GM21390 (cell line): ENCODE measurements around the gene SLC6A5.

Experiments used
- ATAC-seq: cut with Tn5 transposase; IDR thresholded peaks from one replicate; pipeline ENCODE4 v1.9.1; 2021; ENCODE audit not compliant: unreplicated experiment

Gene SLC6A5

GRCh38 chr11:20596205-20597153 lies 2.9 kb upstream of the SLC6A5 start:
- no peak for ATAC-seq

GRCh38 chr11:20597154-20597679 lies 2.2 kb upstream of the SLC6A5 start:
- ATAC-seq = no peak

GRCh38 chr11:20597680-20598484 lies 1.5 kb upstream of the SLC6A5 start:
- ATAC-seq = no peak

GRCh38 chr11:20598492-20598891 lies 916 bp upstream of the SLC6A5 start:
- no peak for ATAC-seq

- no peak for ATAC-seq
These were observed 575 bp downstream of the SLC6A5 start for GRCh38 chr11:20600020-20600346.

- no peak for ATAC-seq
These were observed 1.1 kb downstream of the SLC6A5 start for GRCh38 chr11:20600551-20600950.

GRCh38 chr11:20601221-20601914 lies 2.0 kb downstream of the SLC6A5 start:
- no peak for ATAC-seq

GRCh38 chr11:20604295-20604803 lies 4.9 kb downstream of the SLC6A5 start:
- ATAC-seq = no peak

- ATAC-seq = no peak
These were observed 5.6 kb downstream of the SLC6A5 start for GRCh38 chr11:20604864-20605601.

- ATAC-seq = no peak
These were observed 6.2 kb downstream of the SLC6A5 start for GRCh38 chr11:20605602-20606091.

GRCh38 chr11:20608934-20609333 lies 9.5 kb downstream of the SLC6A5 start:
- ATAC-seq = no peak

- ATAC-seq = peak; percentile 99
These were observed 10.6 kb downstream of the SLC6A5 start for GRCh38 chr11:20609727-20610707.

GRCh38 chr11:20610825-20611224 lies 11.4 kb downstream of the SLC6A5 start:
- ATAC-seq = no peak

- ATAC-seq = no peak
These were observed 12.0 kb downstream of the SLC6A5 start for GRCh38 chr11:20611445-20611844.

GRCh38 chr11:20611892-20612291 lies 12.5 kb downstream of the SLC6A5 start:
- no peak for ATAC-seq

- no peak for ATAC-seq
These were observed 13.0 kb downstream of the SLC6A5 start for GRCh38 chr11:20612416-20612815.

- no peak for ATAC-seq
These were observed 17.5 kb downstream of the SLC6A5 start for GRCh38 chr11:20616920-20617319.

- ATAC-seq = no peak
These were observed 18.1 kb downstream of the SLC6A5 start for GRCh38 chr11:20617346-20618005.
